ENCODE results near the gene ADAT3.

DNA sequence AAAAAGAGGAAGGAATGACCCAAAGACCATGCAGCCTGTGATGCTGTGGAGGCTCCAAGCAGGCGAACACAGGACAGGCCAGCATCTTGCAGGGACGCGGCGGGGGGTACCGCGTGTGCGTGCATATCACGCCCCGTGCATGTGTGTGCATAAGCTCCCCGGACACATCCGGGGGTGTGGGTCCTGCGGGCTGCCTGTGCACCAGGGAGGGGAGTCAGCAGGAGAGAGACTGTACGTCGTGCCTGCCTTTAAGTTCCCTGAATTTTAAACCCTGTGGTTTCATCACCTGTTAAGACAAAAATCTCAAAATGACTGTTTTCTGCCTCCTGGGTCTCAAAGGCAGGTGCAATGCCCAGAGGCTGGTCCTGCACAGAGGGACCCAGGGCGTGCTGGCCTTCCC, 16.6 kb downstream of the ADAT3 start:
- TF ChIP-seq CTCF (IDR thresholded peaks at IDR 0.05) (no peak), POLR2AphosphoS5 (IDR thresholded peaks at IDR 0.05) (no peak), EP300 (IDR thresholded peaks at IDR 0.05) (no peak), POLR2A (IDR thresholded peaks at IDR 0.05) (no peak)
